GM21786 (cell line): Measurements from ENCODE around the gene SORL1.
A peak's percentile ranks its signal among the peaks of the same experiment; 100 is the strongest.

Experiments
- ATAC-seq: cut with Tn5 transposase; IDR thresholded peaks from one replicate; pipeline ENCODE4 v1.9.1; 2021; ENCODE audit not compliant: unreplicated experiment

SORL1 gene

GRCh38 chr11:121426476-121427399, 25.4 kb upstream of the SORL1 start:
- no peak for ATAC-seq

GRCh38 chr11:121427400-121427744, 24.7 kb upstream of the SORL1 start:
- ATAC-seq: no peak

- ATAC-seq: no peak
Observed at GRCh38 chr11:121429556-121429955, 22.6 kb upstream of the SORL1 start.

- no peak for ATAC-seq
Observed at GRCh38 chr11:121431820-121432526, 20.1 kb upstream of the SORL1 start.

GRCh38 chr11:121435132-121435531, 17.0 kb upstream of the SORL1 start:
- ATAC-seq: no peak

- ATAC-seq: no peak
Observed at GRCh38 chr11:121435551-121436511, 16.3 kb upstream of the SORL1 start.

GRCh38 chr11:121437018-121437685, 15.0 kb upstream of the SORL1 start:
- ATAC-seq: no peak

- no peak for ATAC-seq
Observed at GRCh38 chr11:121437686-121438078, 14.4 kb upstream of the SORL1 start.

- no peak for ATAC-seq
Observed at GRCh38 chr11:121439337-121439736, 12.8 kb upstream of the SORL1 start.

- ATAC-seq: no peak
Observed at GRCh38 chr11:121439759-121440158, 12.4 kb upstream of the SORL1 start.

GRCh38 chr11:121441521-121441920, 10.6 kb upstream of the SORL1 start:
- no peak for ATAC-seq

- ATAC-seq: no peak
Observed at GRCh38 chr11:121443688-121444275, 8.3 kb upstream of the SORL1 start.

GRCh38 chr11:121444526-121444925, 7.6 kb upstream of the SORL1 start:
- no peak for ATAC-seq

- peak; percentile 9 for ATAC-seq
Observed at GRCh38 chr11:121445071-121445768, 6.9 kb upstream of the SORL1 start.

- ATAC-seq: no peak
Observed at GRCh38 chr11:121446752-121447156, 5.4 kb upstream of the SORL1 start.

- ATAC-seq: no peak
Observed at GRCh38 chr11:121448011-121448410, 4.1 kb upstream of the SORL1 start.

- ATAC-seq: no peak
Observed at GRCh38 chr11:121448431-121448941, 3.6 kb upstream of the SORL1 start.

GRCh38 chr11:121449123-121449522, 3.0 kb upstream of the SORL1 start:
- no peak for ATAC-seq

GRCh38 chr11:121449626-121450025, 2.5 kb upstream of the SORL1 start:
- no peak for ATAC-seq
